HG03378 (cell line): ENCODE results near the gene PLS1.
"Not testable (repeated sequence)": the region's sequence is repeated elsewhere in the genome, so short reads cannot be mapped to it uniquely, and the experiment has no call there.

Experiments used
- ATAC-seq: cut with Tn5 transposase; IDR thresholded peaks from one replicate; pipeline ENCODE4 v1.9.1; 2021; ENCODE audit warnings: mild to moderate bottlenecking, moderate library complexity; ENCODE audit not compliant: unreplicated experiment

The PLS1 gene

DNA sequence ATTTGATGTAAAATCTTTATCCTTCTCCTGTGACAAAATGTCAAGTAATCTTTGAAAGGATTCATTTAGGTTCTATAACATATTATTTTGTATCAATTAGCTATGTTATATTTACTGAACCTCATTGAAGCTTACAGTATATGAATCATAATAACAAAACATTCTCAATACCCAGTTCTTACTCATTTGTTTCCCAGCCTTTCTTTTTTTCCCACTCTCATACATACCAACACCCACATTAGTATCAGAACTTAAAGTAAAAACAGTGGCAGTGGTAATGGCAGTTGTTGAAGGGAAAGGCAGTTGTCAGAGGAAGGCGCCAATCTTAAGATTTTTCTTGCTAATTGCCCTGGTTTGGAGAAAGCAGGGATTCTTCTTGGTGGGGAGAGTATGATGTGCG, 94.4 kb downstream of the PLS1 start:
- no peak for ATAC-seq

- ATAC-seq, result no peak
Measured at GRCh38 chr3:142691527-142691926, 95.3 kb downstream of the PLS1 start.

GRCh38 chr3:142693136-142693853, 97.1 kb downstream of the PLS1 start:
- ATAC-seq, result no peak

GRCh38 chr3:142694225-142694624, 98.0 kb downstream of the PLS1 start:
- no peak for ATAC-seq

DNA sequence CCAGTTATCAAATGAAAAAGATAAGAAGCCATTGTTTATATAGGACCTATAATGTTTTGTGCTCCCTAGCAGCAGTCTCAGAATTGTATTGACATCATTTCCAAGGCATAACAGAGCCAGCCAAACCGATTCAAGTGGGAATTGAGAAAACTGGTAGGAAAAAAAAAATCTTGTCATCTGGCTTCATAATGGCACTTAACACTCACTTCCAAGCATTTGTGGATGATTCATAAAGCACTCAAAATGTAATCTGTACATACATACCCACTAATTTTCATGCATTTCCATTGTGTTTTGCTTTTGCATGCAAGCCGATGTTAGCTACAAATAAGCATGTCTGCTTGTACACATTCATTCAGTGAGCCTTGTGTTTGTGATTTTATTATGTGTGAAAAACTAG, 109.0 kb downstream of the PLS1 start:
- ATAC-seq, result no peak

DNA sequence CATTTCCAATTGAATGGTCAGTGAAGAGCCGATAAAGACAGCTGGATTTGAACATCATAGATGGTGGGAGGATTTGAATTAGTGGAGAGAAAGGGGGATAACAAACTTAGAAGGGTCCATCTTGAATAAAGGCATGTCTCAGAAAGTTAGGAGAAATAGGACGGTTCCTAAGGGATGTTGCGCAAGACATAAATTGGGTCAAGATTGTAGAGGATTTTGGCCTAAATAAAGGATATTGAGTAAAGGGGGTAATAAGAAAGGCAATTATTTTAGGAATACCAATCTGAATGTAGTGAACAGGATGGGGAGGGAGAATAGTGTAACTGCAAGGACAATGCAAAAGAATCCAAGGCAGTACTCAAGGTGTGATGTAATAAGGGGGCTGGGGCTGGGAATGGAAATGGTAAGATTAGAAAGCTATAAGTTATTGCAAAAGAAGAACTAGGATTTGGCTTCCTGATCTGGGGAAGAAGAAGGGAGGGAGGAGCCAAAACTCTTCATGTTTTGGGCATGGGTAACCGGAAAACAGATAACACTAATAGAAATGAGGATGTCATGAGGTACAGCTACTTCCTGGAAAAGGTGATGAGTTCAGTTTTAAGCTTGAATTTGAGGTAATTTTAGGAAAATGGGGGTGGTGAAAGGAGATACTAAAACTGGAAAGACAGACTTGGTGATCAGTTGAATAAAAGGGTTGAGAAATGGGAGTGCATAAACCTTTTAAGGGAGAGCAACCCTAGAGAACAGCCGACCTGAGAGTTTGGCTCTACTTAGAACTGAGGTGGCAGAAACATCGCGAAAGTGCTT, 110.3 kb downstream of the PLS1 start:
- no peak for ATAC-seq

GRCh38 chr3:142709207-142709606, 113.0 kb downstream of the PLS1 start:
- ATAC-seq, result no peak

GRCh38 chr3:142714882-142715281, 118.7 kb downstream of the PLS1 start:
- ATAC-seq, result not testable (repeated sequence)

- ATAC-seq, result no peak
Measured at GRCh38 chr3:142716102-142716501, 119.9 kb downstream of the PLS1 start.

- no peak for ATAC-seq
Measured at GRCh38 chr3:142723665-142723967, 127.4 kb downstream of the PLS1 start.

DNA sequence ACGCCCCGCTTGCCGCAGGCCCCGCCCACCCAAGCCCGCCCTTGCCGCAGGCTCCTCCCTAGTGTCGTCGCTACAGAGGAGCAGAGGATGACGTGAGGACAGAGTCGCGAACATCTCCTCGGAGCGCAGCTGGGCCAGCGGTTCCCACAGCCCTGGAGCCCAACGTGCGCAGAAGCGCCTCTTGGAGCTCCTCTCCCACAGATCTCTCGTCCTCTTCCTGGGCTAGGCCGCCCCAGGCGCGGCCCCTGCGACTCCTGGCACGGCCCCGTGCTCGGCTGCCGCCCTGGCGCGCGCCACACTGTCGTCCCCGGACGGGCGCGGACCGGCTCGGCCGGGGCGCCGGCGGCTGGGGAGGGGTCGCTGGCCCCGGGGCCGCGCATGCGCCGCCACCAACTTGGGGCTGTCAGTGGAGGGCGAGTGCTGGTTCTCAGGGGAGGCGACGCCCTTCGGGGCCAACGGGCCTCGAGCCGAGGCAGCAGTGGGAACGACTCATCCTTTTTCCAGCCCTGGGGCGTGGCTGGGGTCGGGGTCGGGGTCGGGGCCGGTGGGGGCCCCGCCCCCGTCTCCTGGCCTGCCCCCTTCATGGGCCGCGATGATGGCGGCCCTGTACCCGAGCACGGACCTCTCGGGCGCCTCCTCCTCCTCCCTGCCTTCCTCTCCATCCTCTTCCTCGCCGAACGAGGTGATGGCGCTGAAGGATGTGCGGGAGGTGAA, 127.9 kb downstream of the PLS1 start, which contains the start of gene TRPC1:
TRPC1 (plus strand) TSS at position 67 of the 714 bp plus-strand sequence; CDS start at position 593, 526 bp downstream.
- peak; percentile 82 for ATAC-seq

DNA sequence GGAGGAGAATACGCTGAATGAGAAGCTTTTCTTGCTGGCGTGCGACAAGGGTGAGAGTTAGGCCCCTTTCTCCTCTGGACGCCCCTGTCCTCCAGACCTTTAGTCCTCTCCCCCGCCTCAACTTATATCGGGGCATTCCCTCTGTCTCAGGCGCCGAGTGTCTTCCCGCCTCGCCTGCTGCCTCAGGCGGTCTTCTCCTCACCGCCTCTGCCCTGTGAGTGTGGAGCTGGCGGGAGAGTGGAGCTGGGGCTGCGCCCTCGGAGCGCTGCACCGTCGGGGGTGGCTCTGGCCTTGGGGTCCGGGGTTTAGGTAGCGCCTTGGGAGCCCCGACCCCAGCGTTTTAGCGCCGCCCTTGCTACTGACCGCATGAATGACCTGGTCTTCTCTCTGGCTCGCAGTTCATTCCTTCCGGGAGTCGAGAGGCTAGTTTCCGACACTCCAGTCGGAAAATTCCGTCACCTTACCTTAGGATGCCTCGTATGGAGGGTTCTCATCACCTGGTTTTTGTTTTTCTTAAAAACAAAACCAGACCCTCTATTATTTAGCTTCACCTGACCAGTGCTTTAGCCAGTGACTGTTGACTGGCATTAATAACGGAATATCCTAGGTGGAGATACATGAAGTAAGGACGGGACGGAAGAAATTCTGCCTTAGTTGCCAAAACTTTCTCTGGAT, 128.6 kb downstream of the PLS1 start:
- peak; percentile 14 for ATAC-seq

- no peak for ATAC-seq
Measured at GRCh38 chr3:142725357-142725739, 129.2 kb downstream of the PLS1 start.

DNA sequence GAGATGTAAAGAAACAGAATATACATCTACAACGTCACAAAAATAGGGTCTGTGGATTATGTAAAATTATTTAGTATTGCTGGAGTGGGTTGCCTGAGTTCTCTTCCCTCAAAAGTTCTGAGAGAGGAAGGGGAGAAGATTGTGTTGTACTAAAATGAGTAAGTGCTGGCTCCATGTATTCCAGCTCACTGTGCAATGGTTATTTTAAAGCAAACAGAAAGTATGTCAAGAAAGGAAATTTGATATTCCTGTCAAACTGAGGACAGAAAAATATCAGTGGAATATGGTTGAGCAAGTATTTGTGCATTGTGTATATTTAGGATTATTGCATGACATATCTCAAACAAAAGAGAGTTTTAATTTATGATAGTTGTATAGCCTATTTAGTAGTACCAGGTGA, 129.8 kb downstream of the PLS1 start:
- no peak for ATAC-seq

GRCh38 chr3:142732066-142732465, 135.9 kb downstream of the PLS1 start:
- no peak for ATAC-seq

DNA sequence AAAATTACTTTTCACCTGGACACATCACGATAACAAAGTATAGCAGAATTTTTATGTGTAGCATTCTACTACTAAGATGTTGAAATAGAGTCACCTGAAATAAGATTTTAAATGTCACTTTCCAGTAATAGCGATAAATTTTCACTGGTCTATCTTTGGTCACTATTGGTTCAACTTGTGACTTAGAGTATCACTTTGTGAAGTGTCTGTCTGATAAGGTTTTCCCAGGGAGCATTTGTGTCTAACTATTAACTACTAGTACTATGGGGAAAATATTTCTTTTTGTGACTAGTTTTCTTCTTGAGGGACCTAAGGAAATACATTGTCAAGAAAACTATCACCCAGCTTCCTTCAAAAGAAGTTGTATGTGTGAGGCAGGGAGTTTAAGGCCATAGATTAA, 138.6 kb downstream of the PLS1 start:
- no peak for ATAC-seq

DNA sequence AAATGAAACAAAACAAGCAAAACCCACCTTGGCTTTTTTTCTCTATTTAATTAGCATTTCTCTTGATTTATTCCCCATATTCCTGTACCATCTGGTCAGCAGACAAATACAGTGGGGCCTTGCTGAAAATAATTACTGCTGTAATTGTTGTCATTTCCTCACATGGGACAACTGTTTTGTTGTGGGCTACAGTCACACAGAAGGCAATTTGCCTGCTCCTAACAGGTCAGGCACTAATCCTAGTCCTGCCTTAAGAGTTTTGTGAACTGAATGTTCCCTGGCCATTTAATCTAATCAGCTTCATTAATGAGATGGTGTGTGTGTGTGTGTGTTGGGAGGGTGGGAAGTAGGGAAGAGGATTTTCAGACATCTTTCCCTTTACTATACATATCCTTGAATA, 139.3 kb downstream of the PLS1 start:
- no peak for ATAC-seq

DNA sequence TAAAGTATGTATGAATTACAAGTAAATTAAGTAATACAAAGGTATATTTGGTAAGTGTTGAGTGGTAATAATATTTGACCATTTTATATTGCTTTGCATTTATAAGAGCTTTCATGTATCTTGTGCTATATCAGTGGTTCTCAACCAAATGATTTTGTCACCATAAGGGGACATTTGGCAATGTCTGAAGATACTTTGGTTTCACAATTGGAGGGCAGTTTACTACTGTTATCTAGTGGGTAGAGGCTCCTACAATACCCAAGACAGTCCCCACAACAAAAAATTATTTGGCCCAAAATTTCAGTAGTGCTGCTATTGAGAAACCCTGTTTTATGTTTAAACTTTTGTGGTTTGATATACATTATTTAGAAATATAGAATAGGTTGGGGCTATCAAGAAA, 142.2 kb downstream of the PLS1 start:
- ATAC-seq, result no peak

DNA sequence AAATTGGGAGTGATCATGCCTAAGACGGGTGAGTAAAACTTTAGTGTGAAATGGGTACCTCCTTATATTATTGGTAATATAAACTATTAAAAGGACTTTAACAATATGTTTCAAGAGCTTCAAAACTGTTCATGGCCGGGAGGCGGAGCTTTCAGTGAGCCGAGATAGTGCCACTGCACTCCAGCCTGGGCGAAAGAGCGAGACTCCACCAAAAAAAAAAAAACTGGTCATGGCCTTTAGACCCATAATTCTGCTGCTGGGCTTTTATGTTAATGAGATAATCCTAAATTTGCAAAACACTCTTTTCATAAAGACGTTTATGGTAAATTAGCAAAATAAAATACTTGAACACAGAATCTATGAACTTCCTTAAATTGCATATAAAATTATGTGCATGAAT, 150.5 kb downstream of the PLS1 start:
- no peak for ATAC-seq

GRCh38 chr3:142750531-142750930, 154.3 kb downstream of the PLS1 start:
- not testable (repeated sequence) for ATAC-seq

GRCh38 chr3:142752605-142753004, 156.4 kb downstream of the PLS1 start:
- not testable (repeated sequence) for ATAC-seq
